HAP-1 (cell line): ENCODE data around the gene RBPJ.
A peak's percentile ranks its signal among the peaks of the same experiment; 100 is the strongest.
"Not testable (repeated sequence)": the region's sequence is repeated elsewhere in the genome, so short reads cannot be mapped to it uniquely, and the experiment has no call there.

Source experiments
- DNase-seq, 2 experiments: peaks; one replicate each; pipeline ENCODE4 v3.0.0-alpha.2; 2016 to 2020; ENCODE audit warnings: low spot score in 2 of 2
- H3K27me3 ChIP-seq: fragments of 250-450 bp; sonication (Bioruptor Pico); 2 replicates; pipeline ENCODE4 v1.5.1; 2020; ENCODE audit warnings: low read depth, mild to moderate bottlenecking, moderate library complexity
- H3K36me3 ChIP-seq: fragments of 250-450 bp; sonication (Bioruptor Pico); replicated peaks from 2 replicates; pipeline ENCODE4 v1.5.1; 2020; ENCODE audit warnings: mild to moderate bottlenecking
- H3K4me1 ChIP-seq: fragments of 250-450 bp; sonication (Bioruptor Pico); 2 replicates; pipeline ENCODE4 v1.5.1; 2020; ENCODE audit warnings: mild to moderate bottlenecking
- H3K4me3 ChIP-seq: fragments of 250-450 bp; sonication (Bioruptor Pico); 2 replicates; pipeline ENCODE4 v1.5.1; 2020; ENCODE audit warnings: mild to moderate bottlenecking, moderate library complexity
- H3K9me3 ChIP-seq: fragments of 250-450 bp; sonication (Bioruptor Pico); 2 replicates; pipeline ENCODE4 v1.5.1; 2020; ENCODE audit warnings: mild to moderate bottlenecking, moderate library complexity
- in situ Hi-C: fragments of 300-500 bp; cut with MboI; formaldehyde crosslinking; loops from 3 replicates; pipeline ENCODE4 v1.14.3; 2020; ENCODE audit warnings: low sequenced_read_pairs, inconsistent platforms, mixed read lengths

RBPJ gene

GRCh38 chr4:26380740-26381139 is 59.9 kb downstream of the RBPJ start:
- peaks cover 14% of the 10 kb centered on the region for H3K4me1 ChIP-seq
- H3K36me3 ChIP-seq: no peaks in the 10 kb centered on the region
- DNase-seq: no peak
- no peaks in the 10 kb centered on the region for H3K9me3 ChIP-seq
- no peaks in the 10 kb centered on the region for H3K27me3 ChIP-seq
- in situ Hi-C loops: no loop called here
- H3K4me3 ChIP-seq: no peak overlapping the region

DNA sequence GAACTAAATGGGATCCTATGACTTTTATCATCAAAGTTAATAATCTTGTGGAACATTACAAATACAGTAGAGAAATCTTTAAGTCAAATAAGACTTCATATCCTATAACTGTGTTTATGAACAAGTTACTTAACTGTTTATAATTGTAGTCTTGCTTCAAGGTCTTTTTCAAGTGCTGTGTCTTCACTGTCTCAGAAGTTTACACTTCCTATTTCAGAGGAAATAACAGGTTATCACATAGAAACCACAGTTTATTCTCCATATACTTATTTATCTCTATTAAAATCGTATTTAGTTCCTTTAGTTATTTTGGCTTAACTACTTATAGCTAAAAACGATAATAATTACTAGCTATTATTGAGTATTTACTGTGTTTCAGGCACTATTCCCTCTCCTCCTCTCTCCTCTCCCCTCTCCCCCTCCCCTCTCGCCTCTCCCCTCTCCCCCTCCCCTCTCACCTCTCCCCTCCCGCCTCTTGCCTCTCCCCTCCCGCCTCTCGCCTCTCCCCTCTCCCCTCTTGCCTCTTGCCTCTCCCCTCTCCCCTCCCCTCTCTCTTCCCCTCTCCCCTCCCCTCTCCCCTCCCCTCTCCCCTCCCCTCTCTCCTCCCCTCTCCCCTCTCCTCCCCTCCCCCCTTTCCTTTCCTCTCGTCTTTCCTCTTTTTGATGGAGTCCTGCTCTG is 63.7 kb downstream of the RBPJ start:
- in situ Hi-C loops: no loop called here
- DNase-seq: no peak
- Histone ChIP-seq H3K36me3 (peaks cover 5% of the 10 kb centered on the region), H3K4me1 (peaks cover 18% of the 10 kb centered on the region), H3K9me3 (no peaks in the 10 kb centered on the region), H3K27me3 (no peaks in the 10 kb centered on the region), H3K4me3 (no peak overlapping the region)

- Histone ChIP-seq H3K27me3 (no peaks in the 10 kb centered on the region), H3K4me1 (peaks cover 18% of the 10 kb centered on the region), H3K9me3 (no peaks in the 10 kb centered on the region), H3K4me3 (no peak overlapping the region), H3K36me3 (peaks cover 5% of the 10 kb centered on the region)
- in situ Hi-C loops: no loop called here
- DNase-seq: no peak
Observed at GRCh38 chr4:26385690-26386089, 64.9 kb downstream of the RBPJ start.

- peaks cover 23% of the 10 kb centered on the region for H3K4me1 ChIP-seq
- in situ Hi-C loops: no loop called here
- DNase-seq: no peak
- no peaks in the 10 kb centered on the region for H3K27me3 ChIP-seq
- no peaks in the 10 kb centered on the region for H3K9me3 ChIP-seq
- no peak overlapping the region for H3K4me3 ChIP-seq
- H3K36me3 ChIP-seq: peaks cover 5% of the 10 kb centered on the region
Observed at GRCh38 chr4:26386386-26386785, 65.6 kb downstream of the RBPJ start.

GRCh38 chr4:26388671-26389070 is 67.9 kb downstream of the RBPJ start:
- in situ Hi-C loops: no loop called here
- no peak for DNase-seq
- Histone ChIP-seq H3K36me3 (peaks cover 5% of the 10 kb centered on the region), H3K4me1 (peaks cover 18% of the 10 kb centered on the region), H3K4me3 (no peak overlapping the region), H3K27me3 (no peaks in the 10 kb centered on the region), H3K9me3 (no peaks in the 10 kb centered on the region)

GRCh38 chr4:26397086-26397485 is 76.3 kb downstream of the RBPJ start:
- Histone ChIP-seq H3K36me3 (no peaks in the 10 kb centered on the region), H3K27me3 (no peaks in the 10 kb centered on the region), H3K9me3 (no peaks in the 10 kb centered on the region), H3K4me3 (no peak overlapping the region), H3K4me1 (no peaks in the 10 kb centered on the region)
- in situ Hi-C loops: no loop called here
- no peak for DNase-seq

DNA sequence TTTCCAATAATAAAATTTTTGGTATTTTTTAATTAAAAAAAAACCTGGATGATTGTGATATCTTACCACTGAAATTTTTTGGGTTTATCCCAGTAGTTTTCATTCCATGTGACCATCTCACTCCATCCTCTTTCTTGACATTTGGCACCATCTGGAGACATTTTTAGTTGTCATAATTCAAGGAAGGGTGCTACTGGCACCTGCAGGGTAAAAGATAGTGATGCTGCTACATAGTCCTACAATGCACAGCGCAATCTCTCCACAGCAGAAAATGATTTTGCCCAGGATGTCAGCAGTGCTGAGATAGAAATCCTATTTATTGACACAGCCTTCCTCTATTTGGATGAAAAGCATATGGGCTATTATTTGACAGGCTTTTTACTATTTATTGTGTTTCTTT is 79.3 kb downstream of the RBPJ start:
- Histone ChIP-seq H3K9me3 (0 out of 2 replicates have a peak, but pooled peaks cover 3% of the 10 kb centered on the region), H3K36me3 (no peaks in the 10 kb centered on the region), H3K27me3 (no peaks in the 10 kb centered on the region), H3K4me3 (no peak overlapping the region), H3K4me1 (no peaks in the 10 kb centered on the region)
- DNase-seq: no peak
- in situ Hi-C loops: loop anchor here (10.0 kb wide), 3 partner anchors 65 to 415 kb away; no protein-coding TSS in a partner anchor

DNA sequence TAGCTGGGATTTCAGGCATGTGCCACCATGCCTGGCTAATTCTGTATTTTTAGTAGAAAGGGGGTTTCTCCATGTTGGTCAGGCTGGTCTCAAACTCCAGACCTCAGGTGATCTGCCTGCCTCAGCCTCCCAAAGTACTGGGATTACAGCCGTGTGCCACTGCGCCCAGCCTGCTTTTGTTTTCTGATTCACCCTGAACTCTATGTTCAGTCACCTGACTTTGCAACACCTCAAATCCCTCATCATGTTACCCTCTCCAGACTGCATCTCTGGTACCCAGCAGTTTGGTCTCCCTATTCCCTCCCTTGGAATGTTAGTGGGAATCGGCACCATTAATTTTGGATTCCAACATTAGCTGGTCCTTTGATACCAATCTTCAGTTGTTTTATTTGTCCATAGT is 81.2 kb downstream of the RBPJ start:
- not testable (repeated sequence) for H3K27me3 ChIP-seq, H3K9me3 ChIP-seq, H3K4me1 ChIP-seq, H3K36me3 ChIP-seq, H3K4me3 ChIP-seq, DNase-seq
- in situ Hi-C loops: loop anchor here (10.0 kb wide), 3 partner anchors 67 to 417 kb away; no protein-coding TSS in a partner anchor

- Histone ChIP-seq H3K27me3 (no peaks in the 10 kb centered on the region), H3K4me3 (no peak overlapping the region), H3K9me3 (0 out of 2 replicates have a peak, but pooled peaks cover 3% of the 10 kb centered on the region), H3K36me3 (peaks cover 8% of the 10 kb centered on the region), H3K4me1 (peaks cover 7% of the 10 kb centered on the region; the same call in 1 of the 2 replicates)
- in situ Hi-C loops: loop anchor here (10.0 kb wide), 3 partner anchors 68 to 418 kb away; no protein-coding TSS in a partner anchor
- no peak for DNase-seq
Observed at GRCh38 chr4:26402458-26402857, 81.6 kb downstream of the RBPJ start.

DNA sequence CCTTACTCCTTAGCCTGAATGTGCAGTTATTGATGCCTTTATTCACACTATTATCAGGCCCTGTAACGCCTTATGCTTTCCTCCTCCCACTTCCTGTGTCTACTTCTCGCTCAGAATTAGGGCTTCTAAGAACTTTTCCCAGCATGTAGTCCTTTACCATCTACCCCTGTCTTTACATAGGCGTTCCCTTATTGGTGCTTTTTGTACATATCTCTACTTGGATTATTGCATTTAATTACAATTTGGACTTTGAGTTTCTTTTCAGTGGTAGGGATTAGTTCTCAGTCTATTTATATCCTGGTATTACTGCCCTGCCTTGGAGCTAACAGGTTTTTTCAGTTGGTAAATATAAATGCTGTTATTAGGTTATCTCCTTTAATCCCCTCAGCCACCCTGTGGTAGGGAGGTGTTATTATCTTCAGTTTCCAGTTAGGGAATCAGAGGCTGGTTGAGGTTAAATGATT is 84.0 kb downstream of the RBPJ start:
- Histone ChIP-seq H3K36me3 (peaks cover 9% of the 10 kb centered on the region), H3K4me3 (no peak overlapping the region), H3K27me3 (no peaks in the 10 kb centered on the region), H3K4me1 (peaks cover 7% of the 10 kb centered on the region; the same call in 1 of the 2 replicates), H3K9me3 (0 out of 2 replicates have a peak, but pooled peaks cover 3% of the 10 kb centered on the region)
- DNase-seq: no peak
- in situ Hi-C loops: loop anchor here (10.0 kb wide), 3 partner anchors 70 to 420 kb away; no protein-coding TSS in a partner anchor

DNA sequence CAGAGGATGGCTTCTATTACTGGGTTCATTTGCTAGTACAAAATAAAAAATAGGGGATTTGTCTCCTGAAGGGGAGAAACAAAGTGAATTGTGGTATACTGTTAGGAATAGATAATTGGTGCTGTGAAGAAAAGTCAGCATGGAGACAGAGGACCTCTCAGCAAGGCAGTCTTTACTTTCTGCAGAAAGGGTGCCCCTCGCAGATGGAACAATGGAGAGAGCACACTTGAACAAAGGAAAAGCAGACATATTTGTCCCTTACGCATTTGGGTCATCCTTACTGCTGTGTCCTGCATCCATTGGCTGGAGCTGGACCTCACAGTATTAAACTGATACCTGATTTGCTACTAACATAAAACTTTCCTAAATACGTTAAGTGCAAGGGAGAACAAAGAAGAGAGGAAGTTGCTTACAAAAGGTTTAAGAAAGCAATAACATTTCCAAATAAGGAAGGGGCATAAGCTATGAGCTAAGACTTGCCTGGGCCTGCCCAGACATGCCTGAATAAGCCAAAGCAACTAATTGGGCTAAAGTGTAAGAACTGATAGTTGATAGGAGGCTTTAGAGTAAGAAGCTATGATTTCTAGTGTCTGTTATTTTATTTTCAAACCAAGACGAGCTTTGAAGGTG is 85.6 kb downstream of the RBPJ start:
- peak in 1 of 2 experiments; percentile 28 for DNase-seq
- peaks cover 9% of the 10 kb centered on the region for H3K36me3 ChIP-seq
- H3K27me3 ChIP-seq: no peaks in the 10 kb centered on the region
- 0 out of 2 replicates have a peak, but pooled peaks cover 3% of the 10 kb centered on the region for H3K9me3 ChIP-seq
- H3K4me3 ChIP-seq: no peak overlapping the region
- H3K4me1 ChIP-seq: peaks cover 7% of the 10 kb centered on the region; the same call in 1 of the 2 replicates
- in situ Hi-C loops: loop anchor here (10.0 kb wide), 3 partner anchors 72 to 422 kb away; no protein-coding TSS in a partner anchor

GRCh38 chr4:26407476-26407875 is 86.7 kb downstream of the RBPJ start:
- Histone ChIP-seq H3K4me1 (peaks cover 7% of the 10 kb centered on the region; the same call in 1 of the 2 replicates), H3K36me3 (peaks cover 9% of the 10 kb centered on the region), H3K4me3 (no peak overlapping the region), H3K27me3 (no peaks in the 10 kb centered on the region), H3K9me3 (0 out of 2 replicates have a peak, but pooled peaks cover 3% of the 10 kb centered on the region)
- in situ Hi-C loops: loop anchor here (10.0 kb wide), 3 partner anchors 73 to 423 kb away; no protein-coding TSS in a partner anchor
- peak in 1 of 2 experiments; percentile 16 for DNase-seq

GRCh38 chr4:26410385-26411293 is 89.8 kb downstream of the RBPJ start:
- H3K4me1 ChIP-seq: peaks cover 7% of the 10 kb centered on the region; the same call in 1 of the 2 replicates
- H3K9me3 ChIP-seq: no peaks in the 10 kb centered on the region
- in situ Hi-C loops: no loop called here
- H3K27me3 ChIP-seq: no peaks in the 10 kb centered on the region
- DNase-seq: peak; percentile 54 to 75
- peaks cover 9% of the 10 kb centered on the region for H3K36me3 ChIP-seq
- no peak overlapping the region for H3K4me3 ChIP-seq
